Kidney (tissue), 14 donors: ENCODE results near the gene ST3GAL3. TPM values are rescaled to one million over a fixed set of nuclear protein-coding genes. Genes with fewer than 3 reads are reported as not detected.

Experiments
- DNase-seq, 5 donors: peaks; one replicate each; pipeline ENCODE4 v3.0.0-alpha.2; 2013 to 2020
- FAIRE-seq: peaks from 2 replicates; lab custom pipeline; 2012; peaks lifted over from hg19 to GRCh38; lab: Jason Lieb, UNC
- H3K27ac ChIP-seq, 2 donors: one replicate each; pipeline ENCODE4 v1.7.0; 2013; ENCODE audit warnings: low read depth in 2 of 2, low read length in 2 of 2, inconsistent platforms in 1 of 2
- H3K27me3 ChIP-seq: one replicate; pipeline ENCODE4 v1.7.1; 2013; ENCODE audit warnings: low read length, inconsistent platforms; ENCODE audit not compliant: control insufficient read depth, insufficient read depth
- H3K36me3 ChIP-seq, 3 donors: one replicate each; pipeline versions ENCODE4 v1.7.0 to v1.7.1; 2013; ENCODE audit warnings: low read length in 3 of 3, control low read depth in 1 of 3, inconsistent platforms in 1 of 3; ENCODE audit not compliant: insufficient read depth in 3 of 3, control insufficient read depth in 2 of 3
- H3K4me1 ChIP-seq, 3 donors: one replicate each; pipeline versions ENCODE4 v1.7.0 to v1.7.1; 2013; ENCODE audit warnings: low read length in 3 of 3, inconsistent platforms in 1 of 3, low read depth in 1 of 3; ENCODE audit not compliant: control insufficient read depth in 2 of 3, insufficient read depth in 2 of 3
- H3K4me3 ChIP-seq, 3 donors: one replicate each; pipeline versions ENCODE4 v1.7.0 to v1.8.1; 2013; ENCODE audit warnings: low read length in 3 of 3, control low read depth in 1 of 3, inconsistent platforms in 1 of 3
- H3K9ac ChIP-seq, 3 donors: one replicate each; pipeline versions ENCODE4 v1.7.0 to v1.7.1; 2013; ENCODE audit warnings: low read length in 3 of 3, control low read depth in 1 of 3, inconsistent platforms in 1 of 3
- H3K9me3 ChIP-seq, 3 donors: one replicate each; pipeline versions ENCODE4 v1.7.0 to v1.7.1; 2013; ENCODE audit warnings: low read length in 3 of 3, control low read depth in 1 of 3, inconsistent platforms in 1 of 3; ENCODE audit not compliant: control insufficient read depth in 2 of 3, insufficient read depth in 1 of 3
- CTCF ChIP-seq: IDR thresholded peaks from 3 replicates; pipeline ENCODE4 v1.5.1; 2012; ENCODE audit warnings: mild to moderate bottlenecking, moderate library complexity, borderline replicate concordance; ENCODE audit not compliant: insufficient read depth; ENCODE audit errors: extremely low read depth
- intact Hi-C: fragments of 100-400 bp; cut with DNase I; formaldehyde crosslinking; loops from one replicate; pipeline ENCODE4 v1.11.1; 2022
- polyA plus RNA-seq: library from polyadenylated mRNA; stranded (reverse); fragments of 350-450 nt; fragmentation: Illumina TruSeq; extraction: RNeasy Lipid Tissue Mini Kit (QIAGEN cat#74804); gene quantifications from one replicate; pipeline ENCODE4 v1.2.3, GENCODE V29; 2014; ENCODE audit warnings: low read depth, low replicate concordance; ENCODE audit not compliant: insufficient read depth
- total RNA-seq: library from RNA; stranded (reverse); fragmentation: NEBNext Ultra II Directional; extraction: Animal tissue kit (Norgen Biotek cat#: 25700); gene quantifications from one replicate; pipeline ENCODE4 v1.2.1, GENCODE V29; 2021
- donor health status: control.
- donor health status: control.
- donor health status: control.
- donor health status: control.
- donor health status: control.
- donor health status: DM: yes; HTN: yes; CAD: no.
- donor health status: Normal renal cell carcinoma (clear cell type).

ST3GAL3 gene
- total and polyA plus RNA-seq, 2 donors from 2014 or later: 15.3 to 21.3 TPM

GRCh38 chr1:43904660-43905551, 197.6 kb downstream of the ST3GAL3 start:
- H3K4me3 ChIP-seq: no peak overlapping the region
- no peak for FAIRE-seq
- no peak for TF ChIP-seq CTCF

GRCh38 chr1:43908226-43908625, 200.9 kb downstream of the ST3GAL3 start:
- H3K36me3 ChIP-seq: no peaks in the 10 kb centered on the region
- H3K4me3 ChIP-seq: no peak overlapping the region
- no peak overlapping the region for H3K27ac ChIP-seq
- DNase-seq (no peak), FAIRE-seq (no peak)
- H3K27me3 ChIP-seq: no peaks in the 10 kb centered on the region
- no peak for TF ChIP-seq CTCF
- intact Hi-C loops: no loop called here
- no peaks in the 10 kb centered on the region for H3K4me1 ChIP-seq
- no peaks in the 10 kb centered on the region for H3K9me3 ChIP-seq
- H3K9ac ChIP-seq: no peak overlapping the region

More at GRCh38 chr1:43904660-43905551, 197.6 kb downstream of the ST3GAL3 start:
- no peaks in the 10 kb centered on the region for H3K4me1 ChIP-seq
- H3K27me3 ChIP-seq: no peaks in the 10 kb centered on the region
- no peaks in the 10 kb centered on the region for H3K9me3 ChIP-seq
- intact Hi-C loops: no loop called here
- peak in 1 of 5 donors; percentile 5 for DNase-seq
- no peak overlapping the region for H3K9ac ChIP-seq
- no peaks in the 10 kb centered on the region for H3K36me3 ChIP-seq
- no peak overlapping the region for H3K27ac ChIP-seq

- no peaks in the 10 kb centered on the region for H3K9me3 ChIP-seq
- no peaks in the 10 kb centered on the region for H3K4me1 ChIP-seq
- intact Hi-C loops: no loop called here
- no peak for FAIRE-seq
- no peaks in the 10 kb centered on the region for H3K27me3 ChIP-seq
- no peak for TF ChIP-seq CTCF
- no peak overlapping the region for H3K9ac ChIP-seq
- no peak overlapping the region for H3K4me3 ChIP-seq
- no peak for DNase-seq
- H3K27ac ChIP-seq: no peak overlapping the region
- no peaks in the 10 kb centered on the region for H3K36me3 ChIP-seq
Observed at GRCh38 chr1:43908858-43909257, 201.5 kb downstream of the ST3GAL3 start.
